Endothelial cell of umbilical vein (primary cell): ENCODE measurements around the gene LDLRAD2.

Experiments
- EZH2 ChIP-seq: IDR thresholded peaks from 2 replicates; pipeline ENCODE4 v1.6.1; 2012; ENCODE audit warnings: borderline replicate concordance, low read depth, mild to moderate bottlenecking, moderate library complexity, low read length, inconsistent platforms; ENCODE audit not compliant: severe bottlenecking
- FOS ChIP-seq: IDR thresholded peaks from 2 replicates; pipeline ENCODE4 v1.6.1; 2011; ENCODE audit warnings: mild to moderate bottlenecking, low read length, moderate library complexity, borderline replicate concordance; ENCODE audit not compliant: insufficient read depth
- GATA2 ChIP-seq: IDR thresholded peaks from 2 replicates; pipeline ENCODE4 v1.7.0; 2011; ENCODE audit warnings: low read depth, mild to moderate bottlenecking, moderate library complexity, mixed read lengths, low read length; ENCODE audit not compliant: insufficient read length, insufficient read depth
- JUN ChIP-seq: IDR thresholded peaks from 2 replicates; pipeline ENCODE4 v1.6.1; 2011; ENCODE audit warnings: borderline replicate concordance, low read depth; ENCODE audit not compliant: insufficient read length, insufficient read depth
- POLR2A ChIP-seq: IDR thresholded peaks from 2 replicates; pipeline ENCODE4 v1.6.1; 2012; ENCODE audit warnings: low read depth, mild to moderate bottlenecking, control low read depth, low read length
- POLR2AphosphoS5 ChIP-seq: IDR thresholded peaks from 2 replicates; pipeline ENCODE4 v1.6.1; 2012; ENCODE audit warnings: low read depth, mild to moderate bottlenecking, control low read depth, low read length, moderate library complexity; ENCODE audit not compliant: insufficient read depth
- TF ChIP-seq, protein P1 (sequence below), 2 donors: IDR thresholded peaks; 1 replicate in 1 of 2; 2 replicates in 1 of 2; pipeline ENCODE4 v1.5.1; 2011; ENCODE audit warnings: low read length in 2 of 2, mild to moderate bottlenecking in 2 of 2, moderate library complexity in 2 of 2, control low read depth in 1 of 2, inconsistent platforms in 1 of 2, low read depth in 1 of 2; ENCODE audit not compliant: insufficient read depth in 1 of 2; ENCODE audit errors: extremely low read depth in 1 of 2
- TF ChIP-seq, protein P2 (sequence below): IDR thresholded peaks from 2 replicates; pipeline ENCODE4 v1.6.1; 2011; ENCODE audit not compliant: insufficient read depth, insufficient read length

DNA sequence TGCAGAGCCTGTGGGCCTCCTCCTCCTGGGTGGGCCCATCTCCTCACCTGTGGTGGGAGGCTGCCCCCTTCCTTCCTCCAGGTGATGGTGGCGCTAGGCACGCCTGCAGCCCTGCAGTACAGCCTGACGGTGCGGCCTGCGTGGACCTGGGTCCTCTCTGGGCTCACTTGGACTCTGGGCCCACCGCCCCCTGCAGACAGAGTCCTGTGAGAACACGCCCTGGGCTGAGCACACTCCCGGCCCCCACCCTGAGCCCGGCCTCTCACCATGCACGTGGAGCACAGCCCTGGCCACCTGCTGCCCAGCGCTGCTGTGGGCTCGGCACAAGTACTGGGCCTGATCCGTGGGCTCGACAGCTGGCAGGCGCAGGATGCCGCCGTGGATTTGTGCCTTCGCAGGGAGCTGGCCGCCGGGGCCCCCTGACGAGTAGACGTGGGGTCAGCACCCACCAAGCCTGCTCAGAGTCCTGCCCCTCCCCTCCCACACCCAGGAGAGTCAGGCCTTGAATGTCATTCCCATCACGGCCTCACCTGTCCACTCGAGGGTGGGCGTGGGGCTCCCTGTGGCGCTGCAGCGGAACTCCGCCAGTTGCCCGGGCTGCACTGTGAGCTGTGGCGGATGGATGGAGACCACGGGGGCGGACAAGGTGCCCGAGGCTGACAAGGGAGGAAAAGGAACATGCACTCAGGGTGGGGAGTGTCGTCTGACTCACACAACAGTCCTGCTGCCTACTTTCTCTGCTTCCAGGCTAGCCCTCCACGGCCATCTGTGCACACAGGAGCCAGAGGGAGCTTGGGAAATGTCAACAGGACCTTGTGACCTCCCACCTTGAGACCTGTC is 43.4 kb downstream of the LDLRAD2 start:
- TF ChIP-seq, protein P1, sequence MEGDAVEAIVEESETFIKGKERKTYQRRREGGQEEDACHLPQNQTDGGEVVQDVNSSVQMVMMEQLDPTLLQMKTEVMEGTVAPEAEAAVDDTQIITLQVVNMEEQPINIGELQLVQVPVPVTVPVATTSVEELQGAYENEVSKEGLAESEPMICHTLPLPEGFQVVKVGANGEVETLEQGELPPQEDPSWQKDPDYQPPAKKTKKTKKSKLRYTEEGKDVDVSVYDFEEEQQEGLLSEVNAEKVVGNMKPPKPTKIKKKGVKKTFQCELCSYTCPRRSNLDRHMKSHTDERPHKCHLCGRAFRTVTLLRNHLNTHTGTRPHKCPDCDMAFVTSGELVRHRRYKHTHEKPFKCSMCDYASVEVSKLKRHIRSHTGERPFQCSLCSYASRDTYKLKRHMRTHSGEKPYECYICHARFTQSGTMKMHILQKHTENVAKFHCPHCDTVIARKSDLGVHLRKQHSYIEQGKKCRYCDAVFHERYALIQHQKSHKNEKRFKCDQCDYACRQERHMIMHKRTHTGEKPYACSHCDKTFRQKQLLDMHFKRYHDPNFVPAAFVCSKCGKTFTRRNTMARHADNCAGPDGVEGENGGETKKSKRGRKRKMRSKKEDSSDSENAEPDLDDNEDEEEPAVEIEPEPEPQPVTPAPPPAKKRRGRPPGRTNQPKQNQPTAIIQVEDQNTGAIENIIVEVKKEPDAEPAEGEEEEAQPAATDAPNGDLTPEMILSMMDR (IDR thresholded peaks at IDR 0.05; ENCODE audit: extremely low read depth in 1 of 2, insufficient read depth in 1 of 2, low read depth in 1 of 2, low read length in 2 of 2): no peak
- TF ChIP-seq, protein P2, sequence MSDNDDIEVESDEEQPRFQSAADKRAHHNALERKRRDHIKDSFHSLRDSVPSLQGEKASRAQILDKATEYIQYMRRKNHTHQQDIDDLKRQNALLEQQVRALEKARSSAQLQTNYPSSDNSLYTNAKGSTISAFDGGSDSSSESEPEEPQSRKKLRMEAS: no peak
- TF ChIP-seq EZH2: no peak
- TF ChIP-seq JUN: no peak
- TF ChIP-seq POLR2A: peak; percentile 55
- TF ChIP-seq POLR2AphosphoS5: peak; percentile 5
- no peak for TF ChIP-seq FOS
- TF ChIP-seq GATA2: no peak
